Skeletal muscle cell (primary cell): ENCODE data around the gene PHF11.
A peak's percentile ranks its signal among the peaks of the same experiment; 100 is the strongest.
"Not testable (repeated sequence)": the region's sequence is repeated elsewhere in the genome, so short reads cannot be mapped to it uniquely, and the experiment has no call there.

Source experiments
- DNase-seq: peaks from one replicate; pipeline ENCODE4 v3.0.0-alpha.2; 2010; ENCODE audit warnings: low read depth
- H3K4me3 ChIP-seq: 2 replicates; pipeline ENCODE4 v1.5.1; 2011; ENCODE audit warnings: low read depth, mild to moderate bottlenecking, control low read depth, low read length, moderate library complexity

Gene PHF11

GRCh38 chr13:49494645-49495044, 1.1 kb upstream of the PHF11 start:
- no peak for DNase-seq
- H3K4me3 ChIP-seq, result peak overlapping the region; percentile 57

DNA sequence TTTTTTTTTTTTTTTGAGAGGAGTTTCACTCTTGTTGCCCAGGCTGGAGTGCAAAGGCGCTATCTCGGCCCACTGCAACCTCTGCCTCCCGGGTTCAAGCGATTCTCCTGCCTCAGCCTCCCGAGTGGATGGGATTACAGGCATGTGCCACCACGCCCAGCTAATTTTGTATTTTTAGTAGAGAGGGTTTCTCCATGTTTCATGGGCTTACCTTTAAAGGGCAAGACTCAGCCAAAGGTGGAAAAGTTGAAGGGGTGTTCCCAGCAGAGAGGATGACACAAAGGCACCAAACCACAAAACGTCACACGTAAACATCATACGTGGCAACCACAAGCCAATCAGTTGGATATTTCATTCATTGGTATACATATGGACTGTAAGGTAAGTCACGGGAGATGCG, 1.1 kb downstream of the PHF11 start:
- DNase-seq, H3K4me3 ChIP-seq: not testable (repeated sequence)

DNA sequence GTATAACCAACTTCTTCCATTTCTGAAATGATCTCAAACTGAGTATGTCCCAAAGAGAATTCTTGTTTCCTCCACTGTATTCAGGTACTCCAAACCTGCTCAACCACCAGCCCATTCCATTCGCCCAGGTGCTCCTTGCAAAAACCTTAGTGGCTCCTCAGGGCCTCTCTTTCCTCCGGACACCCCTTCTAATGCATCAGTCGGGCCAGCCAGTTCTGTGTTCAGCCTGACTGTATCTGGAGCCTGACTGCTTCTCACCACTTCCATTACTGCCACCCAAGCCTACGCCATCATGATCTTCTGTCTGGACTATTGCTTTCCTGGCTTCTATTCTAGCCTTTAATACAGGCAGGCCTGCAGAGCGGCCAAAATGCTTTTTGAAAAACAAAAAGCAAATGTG, 1.5 kb downstream of the PHF11 start:
- no peak overlapping the region for H3K4me3 ChIP-seq
- DNase-seq, result no peak

- DNase-seq, result no peak
- H3K4me3 ChIP-seq, result no peak overlapping the region
These were observed 2.5 kb downstream of the PHF11 start for GRCh38 chr13:49498206-49498605.

- peak; percentile 36 for DNase-seq
- no peak overlapping the region for H3K4me3 ChIP-seq
These were observed 4.3 kb downstream of the PHF11 start for GRCh38 chr13:49499889-49500660.

GRCh38 chr13:49502954-49503353, 7.2 kb downstream of the PHF11 start:
- no peak overlapping the region for H3K4me3 ChIP-seq
- no peak for DNase-seq

DNA sequence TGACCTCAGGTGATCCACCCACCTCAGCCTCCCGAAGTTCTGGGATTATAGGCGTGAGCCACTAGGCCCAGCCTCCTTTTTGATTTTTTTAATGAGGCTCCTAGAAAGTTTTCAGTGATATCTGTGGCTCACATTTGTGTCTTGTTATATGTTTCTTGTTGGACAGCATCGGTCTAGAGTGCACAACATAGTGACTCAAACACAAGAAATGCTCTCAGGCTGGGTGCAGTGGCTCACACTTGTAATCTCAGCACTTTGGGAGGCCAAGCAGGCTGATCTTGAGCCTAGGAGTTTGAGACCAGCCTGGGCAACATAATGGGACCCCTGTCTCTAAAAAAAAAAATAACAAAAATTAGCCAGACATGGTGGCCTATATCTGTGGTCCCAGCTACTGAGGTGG, 8.2 kb downstream of the PHF11 start:
- no peak overlapping the region for H3K4me3 ChIP-seq
- no peak for DNase-seq

DNA sequence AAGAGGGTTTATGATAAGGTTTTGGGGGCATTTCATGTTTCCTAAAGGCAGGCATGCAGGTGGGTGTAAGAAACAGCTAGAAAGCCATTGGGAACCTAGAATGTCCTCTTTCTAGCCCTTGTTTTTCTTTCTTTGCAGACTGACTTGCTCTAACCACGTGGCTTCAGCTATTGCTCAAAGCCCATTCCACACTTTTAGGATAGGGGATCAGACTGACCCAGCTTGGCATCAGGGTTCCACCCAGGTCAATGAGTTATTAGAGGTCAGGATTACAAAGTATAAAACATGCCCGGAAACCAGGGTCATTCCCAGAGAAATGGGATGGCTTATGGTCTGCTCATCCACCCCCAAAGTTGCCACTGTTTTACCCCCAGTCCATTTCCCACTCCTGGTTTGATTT, 16.8 kb downstream of the PHF11 start:
- H3K4me3 ChIP-seq, result no peak overlapping the region
- DNase-seq, result no peak

GRCh38 chr13:49516467-49516866, 20.7 kb downstream of the PHF11 start:
- DNase-seq, result no peak
- H3K4me3 ChIP-seq, result no peak overlapping the region

- DNase-seq, result no peak
- H3K4me3 ChIP-seq, result no peak overlapping the region
These were observed 21.7 kb downstream of the PHF11 start for GRCh38 chr13:49517461-49517860.

DNA sequence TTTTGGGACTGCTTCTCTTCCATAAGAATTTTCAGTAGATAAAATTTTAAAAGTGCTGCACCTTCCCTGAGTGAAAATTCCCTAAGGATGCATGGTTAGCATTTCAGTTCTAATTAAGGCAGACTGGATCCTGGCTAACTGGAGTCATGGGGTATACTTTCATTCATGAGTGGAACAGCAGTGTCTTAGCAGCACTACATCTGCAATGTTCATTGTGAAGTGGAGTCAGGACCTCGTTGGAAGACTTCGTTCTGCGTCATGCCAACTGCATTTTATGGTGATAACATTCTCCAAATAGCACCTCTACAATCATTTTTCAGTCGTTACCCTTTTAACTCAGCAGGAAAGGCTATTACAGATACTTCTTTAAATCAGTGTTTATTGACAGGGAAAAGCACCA, 25.5 kb downstream of the PHF11 start:
- DNase-seq, result no peak
- no peak overlapping the region for H3K4me3 ChIP-seq

- DNase-seq, result no peak
- H3K4me3 ChIP-seq, result no peak overlapping the region
These were observed 29.2 kb downstream of the PHF11 start for GRCh38 chr13:49524740-49525501.

GRCh38 chr13:49527123-49527522, 31.4 kb downstream of the PHF11 start:
- no peak for DNase-seq
- no peak overlapping the region for H3K4me3 ChIP-seq

DNA sequence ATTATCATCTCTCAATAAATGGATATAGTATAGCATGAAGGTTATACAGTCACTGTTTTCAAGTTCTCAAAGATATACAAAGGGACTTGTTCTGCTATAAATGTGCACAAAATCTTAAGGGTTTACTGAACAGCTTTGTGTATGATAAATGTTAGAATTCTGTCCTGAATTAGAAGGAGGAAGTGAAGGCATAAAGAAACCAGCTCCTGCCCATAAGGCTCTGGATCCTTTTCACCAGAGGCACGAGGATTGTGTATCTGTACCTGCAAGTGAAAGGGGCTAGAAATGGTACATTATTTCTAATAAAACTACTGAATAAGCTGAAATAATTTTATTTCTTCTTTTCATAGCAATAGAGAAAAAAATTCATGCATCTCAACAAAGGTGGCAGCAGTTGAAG, 32.4 kb downstream of the PHF11 start:
- no peak for DNase-seq
- H3K4me3 ChIP-seq, result no peak overlapping the region

- no peak for DNase-seq
- H3K4me3 ChIP-seq, result no peak overlapping the region
These were observed 34.7 kb downstream of the PHF11 start for GRCh38 chr13:49530457-49530856.

DNA sequence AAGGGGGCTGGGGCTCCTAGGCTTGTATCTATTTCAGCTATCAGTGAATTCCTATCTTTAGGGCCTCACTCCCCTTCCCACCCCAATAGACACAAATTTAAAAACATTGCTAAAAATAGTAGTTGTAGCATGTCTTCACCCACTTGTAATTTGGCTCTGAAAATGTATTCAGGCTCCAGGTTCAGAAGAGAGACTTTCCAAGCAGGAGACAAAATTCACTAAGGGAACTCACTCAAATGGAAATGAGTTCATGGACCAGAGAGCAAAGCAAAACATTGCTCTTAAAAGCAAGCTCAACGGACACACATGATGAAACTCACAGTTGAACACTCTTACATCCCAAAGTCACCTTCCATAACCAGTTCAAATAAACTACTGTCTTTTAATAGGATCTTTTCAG, 36.8 kb downstream of the PHF11 start:
- H3K4me3 ChIP-seq, result no peak overlapping the region
- DNase-seq, result no peak

- no peak overlapping the region for H3K4me3 ChIP-seq
- no peak for DNase-seq
These were observed 37.3 kb downstream of the PHF11 start for GRCh38 chr13:49533011-49533410.

DNA sequence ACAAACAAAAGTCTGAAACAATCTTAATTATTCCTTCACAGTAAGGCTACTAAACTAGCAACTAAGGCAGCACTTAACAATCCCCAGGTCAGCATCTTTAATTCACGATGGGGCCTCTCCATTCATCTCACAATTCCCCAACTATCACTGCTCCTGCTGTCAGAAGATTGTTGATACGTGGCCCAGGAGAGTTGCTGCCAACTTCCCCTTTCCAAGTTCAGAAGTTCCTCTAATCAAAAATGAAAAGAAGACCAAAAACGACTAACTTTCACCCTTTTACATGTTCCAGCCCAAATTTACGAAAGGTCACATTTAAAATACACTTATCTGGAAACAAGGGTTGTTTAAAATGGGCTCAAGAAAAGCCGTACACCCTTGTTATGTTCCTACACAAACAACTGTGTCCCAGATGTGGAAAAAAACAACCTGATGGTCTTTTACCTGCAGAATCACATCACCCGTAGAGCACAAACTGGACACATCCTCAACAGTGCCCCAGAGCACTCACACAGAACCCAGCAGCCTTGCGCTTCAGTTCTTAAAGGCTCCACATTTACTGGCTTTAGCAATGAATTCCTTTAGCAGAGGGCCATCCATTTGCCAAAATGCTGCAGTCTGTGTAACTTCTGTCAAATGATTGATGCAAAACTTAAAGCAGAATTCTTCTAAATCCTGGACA, 38.0 kb downstream of the PHF11 start:
- no peak overlapping the region for H3K4me3 ChIP-seq
- DNase-seq, result no peak

GRCh38 chr13:49536144-49536873, 40.6 kb downstream of the PHF11 start:
- no peak overlapping the region for H3K4me3 ChIP-seq
- no peak for DNase-seq

- no peak overlapping the region for H3K4me3 ChIP-seq
- no peak for DNase-seq
These were observed 42.7 kb downstream of the PHF11 start for GRCh38 chr13:49538404-49538803.
